Activated CD8-positive, alpha-beta memory T cell treated with anti-CD3 and anti-CD28 coated beads for 36 hours (primary cell): ENCODE results near the gene RTN4. TPM values are rescaled to one million over a fixed set of nuclear protein-coding genes. Genes with fewer than 3 reads are reported as not detected.
"Not testable (repeated sequence)": the region's sequence is repeated elsewhere in the genome, so short reads cannot be mapped to it uniquely, and the experiment has no call there.

ENCODE experiments used
- CTCF ChIA-PET: fragments of 350-600 bp; sonication (Branson Sonifier 250); formaldehyde crosslinking; loops from one replicate; lab custom pipeline; 2021; ENCODE audit warnings: antibody characterized with exemption; lab: Charles Lee
- POLR2A ChIA-PET: fragments of 350-600 bp; sonication (Branson Sonifier 250); formaldehyde crosslinking; loops from one replicate; lab custom pipeline; 2021; ENCODE audit warnings: antibody characterized with exemption; lab: Charles Lee
- total RNA-seq, 2 experiments: library from RNA; stranded (reverse); gene quantifications; one replicate each; pipeline ENCODE4 v1.2.3, GENCODE V29; 2021

The RTN4 gene
- total RNA-seq, 2 experiments from 2014 or later, result 104 to 107 TPM

GRCh38 chr2:55078956-55079355 lies 28.7 kb upstream of the RTN4 start:
- POLR2A ChIA-PET, result no interaction called here
- CTCF ChIA-PET, result no interaction called here

GRCh38 chr2:55076721-55077120 lies 26.5 kb upstream of the RTN4 start:
- POLR2A ChIA-PET, result no interaction called here
- CTCF ChIA-PET, result no interaction called here

- CTCF ChIA-PET, result interaction anchor here (0.7 kb wide), 1 partner anchor 238 kb away, joined by 4 read pairs; no protein-coding TSS in a partner anchor
- POLR2A ChIA-PET, result not testable (repeated sequence)
These were observed 25.8 kb upstream of the RTN4 start for GRCh38 chr2:55076019-55076418.

- CTCF ChIA-PET, result no interaction called here
- POLR2A ChIA-PET, result no interaction called here
These were observed 23.0 kb upstream of the RTN4 start for GRCh38 chr2:55073000-55073983.

- ChIA-PET POLR2A (no interaction called here), CTCF (no interaction called here)
These were observed 13.6 kb upstream of the RTN4 start for GRCh38 chr2:55063713-55064323.

GRCh38 chr2:55063226-55063625 lies 13.0 kb upstream of the RTN4 start:
- POLR2A ChIA-PET, result no interaction called here
- CTCF ChIA-PET, result no interaction called here

- ChIA-PET POLR2A (no interaction called here), CTCF (no interaction called here)
These were observed 12.5 kb upstream of the RTN4 start for GRCh38 chr2:55062754-55063153.

- ChIA-PET CTCF (no interaction called here), POLR2A (no interaction called here)
These were observed 11.5 kb upstream of the RTN4 start for GRCh38 chr2:55061523-55062344.

GRCh38 chr2:55059793-55060192 lies 9.5 kb upstream of the RTN4 start:
- ChIA-PET CTCF (no interaction called here), POLR2A (no interaction called here)

- ChIA-PET POLR2A (no interaction called here), CTCF (no interaction called here)
These were observed 7.2 kb upstream of the RTN4 start for GRCh38 chr2:55057474-55057873.

- ChIA-PET CTCF (no interaction called here), POLR2A (no interaction called here)
These were observed 5.8 kb upstream of the RTN4 start for GRCh38 chr2:55056024-55056521.

- ChIA-PET CTCF (no interaction called here), POLR2A (no interaction called here)
These were observed 4.0 kb upstream of the RTN4 start for GRCh38 chr2:55054106-55054875.

- POLR2A ChIA-PET, result interaction anchor here (0.6 kb wide), 1 partner anchor 12 kb away, joined by 3 read pairs; no protein-coding TSS in a partner anchor
- CTCF ChIA-PET, result not testable (repeated sequence)
These were observed 3.0 kb upstream of the RTN4 start for GRCh38 chr2:55053225-55053624.

- POLR2A ChIA-PET, result interaction anchor here (0.6 kb wide), 2 partner anchors 11 to 1062 kb away, joined by 3 read pairs; no protein-coding TSS in a partner anchor
- CTCF ChIA-PET, result no interaction called here
These were observed 2.1 kb upstream of the RTN4 start for GRCh38 chr2:55052129-55053061.

- CTCF ChIA-PET, result interaction anchor here (1.0 kb wide), 1 partner anchor 149 kb away, joined by 3 read pairs; no protein-coding TSS in a partner anchor
- POLR2A ChIA-PET, result interaction anchor here (0.6 to 1.7 kb wide), 6 partner anchors 11 to 1082 kb away, joined by 3 to 11 read pairs (median 5); partner anchors contain the start of genes CLHC1 and RPS27A
These were observed 995 bp upstream of the RTN4 start for GRCh38 chr2:55051026-55051866.

GRCh38 chr2:55049821-55050099 lies 491 bp downstream of the RTN4 start:
- ChIA-PET CTCF (interaction anchor here (2.8 kb wide), 1 partner anchor 23 kb away, joined by 17 read pairs; no protein-coding TSS in a partner anchor), POLR2A (interaction anchor here (0.7 to 1.7 kb wide), 2 partner anchors 183 to 569 kb away, joined by 4 to 11 read pairs; partner anchors contain the start of genes CLHC1 and RPS27A)
